Fibroblast of peridontal ligament (primary cell): ENCODE results near the gene ETV6.
"Not testable (repeated sequence)": the region's sequence is repeated elsewhere in the genome, so short reads cannot be mapped to it uniquely, and the experiment has no call there.

Experiments used
- DNase-seq: peaks from one replicate; pipeline ENCODE4 v3.0.0-alpha.2; 2010; ENCODE audit errors: extremely low read depth

The ETV6 gene

GRCh38 chr12:11884706-11885105 lies 235.2 kb downstream of the ETV6 start:
- no peak for DNase-seq

DNA sequence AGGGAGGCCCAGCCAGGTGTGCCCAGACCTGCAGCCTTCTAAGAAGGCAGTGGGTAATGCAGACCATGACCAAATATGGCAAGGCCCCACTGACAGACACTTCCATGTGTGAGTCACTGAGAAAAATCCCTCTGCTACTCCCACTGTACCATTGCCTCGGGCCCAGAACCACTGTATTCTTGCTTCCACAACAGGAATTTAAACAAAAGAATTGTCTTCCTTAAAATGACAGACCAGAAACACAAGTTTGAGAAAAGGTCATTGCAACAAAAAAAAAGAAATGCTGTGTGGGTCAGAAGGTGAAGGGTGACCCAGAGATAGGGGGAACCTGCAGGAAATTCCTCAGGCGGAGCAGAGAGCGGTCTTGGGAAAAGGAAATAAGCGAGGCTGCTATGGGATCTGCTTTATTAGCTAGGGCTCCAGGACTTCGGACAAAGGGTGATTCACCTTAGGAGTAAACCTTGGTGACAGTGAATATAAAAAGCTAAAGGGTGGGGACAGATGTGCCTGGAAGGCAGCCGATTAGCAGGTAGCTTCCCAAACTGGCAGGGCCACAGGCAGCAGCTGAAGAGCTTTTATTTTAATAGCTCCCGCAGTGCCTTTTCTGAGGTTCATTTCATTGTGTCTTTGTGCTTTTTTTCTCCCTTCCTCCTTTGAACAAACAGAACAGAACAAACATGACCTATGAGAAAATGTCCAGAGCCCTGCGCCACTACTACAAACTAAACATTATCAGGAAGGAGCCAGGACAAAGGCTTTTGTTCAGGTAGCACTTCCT lies 236.0 kb downstream of the ETV6 start:
- peak; percentile 43 for DNase-seq

GRCh38 chr12:11886339-11886738 lies 236.9 kb downstream of the ETV6 start:
- DNase-seq: no peak

DNA sequence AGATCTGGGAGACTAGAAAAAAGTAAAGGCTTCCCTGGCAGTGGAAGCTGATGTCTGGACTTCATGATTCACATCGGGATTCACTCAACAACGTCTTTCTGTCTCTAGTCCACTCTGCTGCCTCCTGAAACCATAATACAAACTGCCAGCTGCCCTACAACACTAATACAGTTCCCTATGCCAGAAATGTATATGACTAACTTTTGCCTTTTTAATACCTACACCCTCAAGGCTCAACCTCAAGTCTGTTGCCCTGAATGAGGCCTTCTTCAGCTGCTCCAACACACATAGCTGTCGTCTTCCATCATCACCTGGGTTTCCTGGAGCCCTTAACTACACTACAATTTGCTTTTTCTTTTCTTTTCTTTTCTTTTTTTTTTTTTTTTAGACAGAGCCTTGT lies 238.6 kb downstream of the ETV6 start:
- no peak for DNase-seq

- no peak for DNase-seq
These were observed 241.9 kb downstream of the ETV6 start for GRCh38 chr12:11891346-11891745.

- no peak for DNase-seq
These were observed 242.4 kb downstream of the ETV6 start for GRCh38 chr12:11891754-11892386.

- no peak for DNase-seq
These were observed 244.5 kb downstream of the ETV6 start for GRCh38 chr12:11893998-11894397.

DNA sequence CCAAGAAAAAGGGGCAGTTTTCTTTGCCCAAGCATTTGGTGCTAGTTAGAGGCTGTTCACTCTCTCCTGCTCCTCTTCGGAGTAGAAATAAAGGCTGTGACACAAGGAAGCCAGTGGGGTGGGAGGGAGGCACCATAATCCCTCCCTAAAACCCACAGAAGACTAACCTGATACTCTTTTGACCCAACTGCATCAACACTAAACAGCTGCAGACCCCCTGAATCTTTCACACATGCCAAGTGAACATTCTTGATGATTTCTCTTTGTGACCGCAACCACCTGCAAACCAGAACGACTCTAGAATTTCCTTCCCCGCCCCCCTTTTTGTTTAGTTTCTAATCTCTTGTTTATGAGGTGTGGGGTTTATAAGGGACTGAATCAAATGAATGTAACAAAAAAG lies 245.4 kb downstream of the ETV6 start:
- DNase-seq: no peak

GRCh38 chr12:11895421-11896078 lies 246.1 kb downstream of the ETV6 start:
- no peak for DNase-seq

DNA sequence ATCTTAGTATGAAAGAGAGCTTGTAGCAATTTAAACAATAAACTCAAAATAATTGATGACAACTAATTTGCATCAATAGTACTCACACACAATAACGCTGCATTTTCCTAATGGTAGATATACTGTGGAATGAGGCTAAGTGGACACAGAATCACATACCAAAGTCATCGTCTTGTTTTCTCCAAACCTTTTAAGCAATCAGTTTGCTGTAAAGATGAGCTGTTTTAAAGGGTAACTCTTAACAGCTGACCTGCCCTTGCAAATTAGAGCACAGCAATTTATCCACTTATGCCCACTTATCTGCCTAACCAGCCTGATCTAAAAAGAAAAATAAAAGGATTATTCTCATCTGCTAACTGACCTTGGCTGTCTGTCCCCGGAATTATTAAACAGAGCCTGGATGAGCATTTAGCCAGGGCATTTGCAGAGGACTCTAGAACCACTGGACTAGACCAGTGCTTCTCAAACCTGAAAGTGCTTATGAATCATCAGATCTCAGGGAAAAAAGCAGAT lies 247.0 kb downstream of the ETV6 start:
- DNase-seq: no peak

GRCh38 chr12:11897923-11898322 lies 248.4 kb downstream of the ETV6 start:
- no peak for DNase-seq

DNA sequence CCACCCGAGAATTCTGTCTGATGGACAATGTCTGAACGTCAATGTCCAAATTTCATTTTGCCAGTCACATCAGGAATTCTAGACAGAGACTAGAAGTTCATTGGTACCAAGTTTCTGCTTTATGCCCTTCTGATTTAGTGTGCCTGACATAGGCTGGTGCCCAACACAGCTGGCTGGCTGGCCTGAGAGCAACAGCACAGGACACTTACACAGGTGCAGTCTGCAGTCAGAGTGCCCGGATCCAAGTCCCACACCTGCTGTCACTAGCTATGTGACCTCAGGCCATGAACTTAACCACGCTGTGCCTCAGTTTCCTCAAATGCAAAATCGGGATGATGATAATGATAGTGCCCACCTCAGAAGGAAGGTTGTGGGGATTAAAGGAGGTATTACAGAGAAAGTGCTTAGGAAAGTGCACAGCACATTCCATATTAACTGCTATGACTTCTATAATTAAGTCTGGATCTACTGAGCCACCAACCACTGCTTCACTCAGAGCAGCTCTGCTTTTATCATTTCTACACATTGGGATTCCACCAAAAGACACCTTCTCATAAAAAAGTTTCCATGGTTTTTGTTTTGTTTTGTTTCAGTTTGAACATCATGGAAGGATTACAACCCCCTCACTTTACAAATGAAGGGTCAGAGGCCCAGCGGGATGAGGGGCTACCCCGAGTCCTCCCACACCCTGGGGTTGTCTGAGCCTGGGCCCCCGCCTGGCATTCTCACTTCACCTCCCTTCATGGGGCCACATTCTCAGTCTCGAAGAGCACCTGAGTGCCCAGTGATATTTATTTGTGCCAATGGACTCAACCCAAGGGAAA lies 252.4 kb downstream of the ETV6 start:
- no peak for DNase-seq

GRCh38 chr12:11902525-11902875 lies 253.0 kb downstream of the ETV6 start:
- DNase-seq: no peak

DNA sequence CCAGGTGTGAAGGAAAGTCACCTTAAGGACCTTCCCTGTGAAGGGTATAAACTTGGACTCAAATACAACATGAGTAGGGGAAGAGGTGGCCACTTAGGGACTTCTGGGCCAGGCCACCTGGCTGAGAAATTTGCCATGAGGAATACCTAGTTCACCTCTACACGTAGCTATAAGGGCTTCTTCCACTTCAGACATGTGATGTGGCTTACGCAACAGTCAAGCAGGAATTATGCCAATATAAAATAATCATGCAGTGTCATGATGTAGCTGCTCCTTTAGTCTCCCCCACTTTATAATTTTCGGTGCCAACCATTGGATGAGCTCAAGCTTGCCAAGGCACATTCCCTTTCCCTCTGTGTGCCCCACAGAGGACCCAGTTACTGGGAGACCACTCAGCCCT lies 254.7 kb downstream of the ETV6 start:
- no peak for DNase-seq

DNA sequence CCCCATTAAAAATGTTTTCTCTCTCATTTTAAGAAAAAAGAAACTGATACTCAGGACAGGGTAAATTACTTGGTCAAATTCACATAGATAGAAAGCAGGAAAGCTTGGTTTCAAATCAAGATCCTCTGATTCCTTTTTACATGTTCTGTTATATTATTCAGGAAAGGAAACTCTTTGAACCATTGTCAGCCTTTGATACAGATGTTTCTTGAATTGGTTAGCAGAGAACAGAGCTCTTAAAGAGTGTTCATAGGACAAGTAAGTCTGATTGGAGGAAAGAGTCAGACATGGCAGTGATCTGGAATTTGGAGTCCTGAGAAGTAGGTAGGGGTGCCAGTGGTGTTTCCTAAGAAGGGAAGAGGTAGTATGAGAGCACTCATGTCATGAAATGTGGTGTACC lies 256.1 kb downstream of the ETV6 start:
- DNase-seq: no peak

DNA sequence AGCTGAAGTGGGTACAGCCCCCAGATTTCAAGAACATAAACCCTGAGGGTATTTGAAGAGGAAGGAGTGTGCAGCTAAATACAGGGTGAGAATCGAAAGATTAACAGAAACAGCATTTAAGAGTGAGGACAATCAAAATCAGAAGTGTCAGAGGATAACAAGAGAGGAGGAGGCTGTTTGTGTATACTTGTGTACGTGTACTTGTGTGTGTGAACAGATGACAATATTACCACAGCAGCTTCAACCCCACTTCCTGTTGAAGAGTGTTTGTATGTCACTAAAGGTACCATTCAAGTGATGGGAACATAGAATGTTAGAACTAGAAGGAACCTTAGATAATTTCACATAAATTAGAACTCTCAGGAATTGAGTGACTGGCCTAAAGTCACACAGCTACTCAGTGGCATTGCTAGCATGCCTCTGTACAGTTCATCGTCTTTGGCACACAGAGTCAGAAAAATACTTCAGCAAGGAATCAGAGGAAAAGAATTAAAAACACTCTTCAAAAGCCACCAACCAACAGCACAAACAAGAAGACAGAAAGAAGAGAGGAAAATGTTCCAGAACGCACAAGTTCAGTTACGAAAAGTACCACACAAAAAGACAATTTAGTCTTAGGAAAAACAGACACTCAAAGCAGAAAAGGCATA lies 256.9 kb downstream of the ETV6 start:
- peak; percentile 60 for DNase-seq

DNA sequence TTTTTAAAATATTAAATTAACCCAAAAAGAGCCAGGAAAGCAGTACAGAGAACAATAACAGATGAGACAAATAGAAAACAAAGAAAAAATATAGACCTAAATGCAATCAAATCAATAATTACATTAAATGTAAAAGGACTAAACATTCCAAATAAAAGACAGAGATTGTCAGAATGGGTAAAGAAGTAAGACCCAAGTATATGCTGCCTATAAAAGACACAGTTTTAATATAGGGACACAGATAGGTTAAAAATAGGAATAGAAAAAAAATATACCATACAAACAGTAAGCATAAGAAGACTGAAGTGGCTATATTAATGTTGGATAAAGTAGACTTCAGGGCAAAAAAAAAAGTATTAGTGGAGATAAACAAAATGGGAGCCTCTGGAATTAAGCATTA lies 258.2 kb downstream of the ETV6 start:
- DNase-seq: no peak

DNA sequence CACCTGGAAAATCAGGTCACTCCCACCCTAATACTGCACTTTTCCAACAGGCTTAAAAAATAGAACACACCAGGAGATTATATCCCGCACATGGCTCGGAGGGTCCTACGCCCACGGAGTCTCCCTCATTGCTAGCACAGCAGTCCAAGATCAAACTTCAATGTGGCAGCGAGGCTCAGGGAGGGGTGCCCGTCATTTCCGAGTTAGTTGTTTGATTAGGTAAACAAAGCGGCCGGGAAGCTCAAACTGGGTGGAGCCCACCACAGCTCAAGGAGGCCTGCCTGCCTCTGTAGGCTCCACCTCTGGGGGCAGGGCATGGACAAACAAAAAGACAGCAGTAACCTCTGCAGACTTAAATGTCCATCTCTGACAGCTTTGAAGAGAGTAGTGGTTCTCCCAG lies 259.9 kb downstream of the ETV6 start:
- not testable (repeated sequence) for DNase-seq

- no peak for DNase-seq
These were observed 266.6 kb downstream of the ETV6 start for GRCh38 chr12:11916113-11916512.

DNA sequence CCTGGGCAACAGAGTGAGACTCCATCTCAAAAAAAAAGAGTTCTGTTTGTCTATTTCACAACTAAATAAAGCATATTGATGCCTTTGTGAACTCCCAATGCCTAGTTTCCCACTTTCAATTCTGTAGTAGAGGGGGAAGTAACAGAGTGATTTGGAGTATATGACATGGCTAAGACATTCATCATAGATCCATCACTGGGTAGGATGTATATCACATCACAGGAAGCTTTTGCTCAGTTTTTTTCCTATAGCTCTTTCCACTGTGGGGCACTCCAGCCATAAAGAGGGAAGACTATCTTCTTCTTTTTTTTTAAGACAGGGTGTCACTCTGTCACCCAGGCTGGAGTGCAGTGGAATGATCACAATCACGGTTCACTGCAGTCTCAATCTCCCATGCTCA lies 267.3 kb downstream of the ETV6 start:
- DNase-seq: no peak

DNA sequence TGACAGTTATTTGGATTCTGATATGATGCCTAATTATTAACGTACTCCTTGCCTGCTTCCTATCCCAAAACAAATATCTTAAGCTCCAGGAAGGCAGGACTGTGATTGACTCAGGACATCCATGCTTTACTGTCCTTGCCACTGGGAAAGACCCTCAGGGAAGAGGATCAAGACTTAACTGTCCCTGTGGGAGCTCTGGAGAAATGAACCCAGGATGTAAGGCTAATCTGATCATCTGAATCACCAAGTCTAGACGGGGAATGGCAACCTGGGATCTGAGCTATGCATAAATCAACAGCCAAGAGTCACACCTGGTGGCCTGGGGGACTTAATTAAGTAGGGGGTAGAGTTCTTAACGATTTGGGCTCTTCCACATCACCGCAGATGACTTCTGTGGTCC lies 268.0 kb downstream of the ETV6 start:
- DNase-seq: no peak

GRCh38 chr12:11920231-11920630 lies 270.8 kb downstream of the ETV6 start:
- DNase-seq: peak; percentile 65
